GM19351 (cell line): ENCODE results near the gene MGAT5.

Experiments
- ATAC-seq: cut with Tn5 transposase; IDR thresholded peaks from one replicate; pipeline ENCODE4 v1.9.1; 2021; ENCODE audit warnings: mild to moderate bottlenecking, moderate library complexity; ENCODE audit not compliant: unreplicated experiment

MGAT5 gene, protein sequence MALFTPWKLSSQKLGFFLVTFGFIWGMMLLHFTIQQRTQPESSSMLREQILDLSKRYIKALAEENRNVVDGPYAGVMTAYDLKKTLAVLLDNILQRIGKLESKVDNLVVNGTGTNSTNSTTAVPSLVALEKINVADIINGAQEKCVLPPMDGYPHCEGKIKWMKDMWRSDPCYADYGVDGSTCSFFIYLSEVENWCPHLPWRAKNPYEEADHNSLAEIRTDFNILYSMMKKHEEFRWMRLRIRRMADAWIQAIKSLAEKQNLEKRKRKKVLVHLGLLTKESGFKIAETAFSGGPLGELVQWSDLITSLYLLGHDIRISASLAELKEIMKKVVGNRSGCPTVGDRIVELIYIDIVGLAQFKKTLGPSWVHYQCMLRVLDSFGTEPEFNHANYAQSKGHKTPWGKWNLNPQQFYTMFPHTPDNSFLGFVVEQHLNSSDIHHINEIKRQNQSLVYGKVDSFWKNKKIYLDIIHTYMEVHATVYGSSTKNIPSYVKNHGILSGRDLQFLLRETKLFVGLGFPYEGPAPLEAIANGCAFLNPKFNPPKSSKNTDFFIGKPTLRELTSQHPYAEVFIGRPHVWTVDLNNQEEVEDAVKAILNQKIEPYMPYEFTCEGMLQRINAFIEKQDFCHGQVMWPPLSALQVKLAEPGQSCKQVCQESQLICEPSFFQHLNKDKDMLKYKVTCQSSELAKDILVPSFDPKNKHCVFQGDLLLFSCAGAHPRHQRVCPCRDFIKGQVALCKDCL

GRCh38 chr2:134253804-134254203 lies at the start of gene MGAT5:
Gene MGAT5 (plus strand): TSS chr2:134254072. CDS start chr2:134254404, 332 bp downstream.
- ATAC-seq = peak; percentile 10

GRCh38 chr2:134205087-134205486 lies 48.8 kb upstream of the MGAT5 start:
- no peak for ATAC-seq

- peak; percentile 60 for ATAC-seq
Measured at GRCh38 chr2:134206031-134206430, 47.8 kb upstream of the MGAT5 start.

DNA sequence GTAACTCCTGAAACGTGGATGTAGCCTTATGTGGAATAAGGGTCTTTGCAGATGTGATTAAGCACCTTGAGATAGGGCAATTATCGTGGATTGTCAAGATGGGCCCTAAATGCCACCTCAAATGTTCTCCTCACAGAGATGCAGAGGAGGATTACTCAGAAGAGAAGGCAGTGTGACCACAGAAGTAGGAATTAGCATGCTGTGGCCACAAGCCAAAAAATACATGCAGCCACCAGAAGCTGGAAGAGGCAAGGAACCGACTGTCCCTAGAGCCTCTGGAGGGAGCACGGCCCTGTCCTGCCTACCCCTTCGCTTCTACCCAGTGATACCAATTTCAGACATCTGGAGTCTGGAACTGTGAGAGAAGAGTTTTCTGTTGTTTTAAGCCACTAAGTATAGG lies 47.3 kb upstream of the MGAT5 start:
- ATAC-seq = no peak

DNA sequence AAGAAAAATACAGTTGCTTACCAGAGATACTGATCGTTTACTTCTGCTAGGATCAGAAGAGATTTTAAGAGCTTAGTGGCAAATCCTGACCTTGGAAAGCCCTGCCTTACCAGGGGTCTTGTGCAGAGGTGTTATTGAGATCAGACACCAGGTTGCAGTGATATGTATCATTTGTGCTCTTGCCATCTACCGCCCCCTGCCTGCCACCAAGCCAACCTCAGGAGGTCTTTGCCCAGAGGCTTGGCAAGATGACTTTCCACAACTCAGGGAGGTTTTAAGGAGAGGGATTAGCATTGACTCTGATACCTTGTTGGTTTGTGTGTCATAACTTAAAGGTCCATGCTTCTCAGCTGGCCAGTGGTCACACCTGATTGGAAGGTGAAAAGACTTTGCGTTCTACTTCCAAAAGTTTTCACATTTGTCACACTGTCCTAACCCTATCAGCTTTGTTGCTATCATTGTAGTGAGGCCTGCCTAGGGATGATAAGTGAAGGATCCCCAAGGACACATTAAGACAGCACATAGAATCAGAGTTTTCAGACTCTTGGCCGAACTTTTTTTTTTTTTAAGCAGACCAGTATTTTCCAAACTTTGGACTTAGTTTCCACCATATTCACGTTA lies 46.2 kb upstream of the MGAT5 start:
- ATAC-seq = peak; percentile 78

DNA sequence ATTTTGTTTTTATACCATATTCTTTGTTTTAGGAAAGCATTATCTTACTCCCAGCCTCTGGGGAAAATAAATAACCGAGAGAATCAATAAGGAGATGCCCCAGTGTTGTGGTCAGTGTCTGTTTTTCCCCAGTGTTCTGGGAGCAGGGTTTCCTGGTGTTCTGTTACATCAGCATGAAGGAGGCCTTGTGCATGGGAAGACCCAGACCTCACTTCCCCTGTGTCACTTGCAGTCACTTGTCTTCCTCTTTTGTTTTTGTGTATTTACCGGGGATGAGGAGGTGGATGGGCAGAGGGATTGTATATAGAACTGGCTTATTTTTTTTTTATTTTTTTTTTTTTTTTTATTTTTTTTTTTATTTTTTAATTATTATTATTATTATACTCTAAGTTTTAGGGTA lies 45.0 kb upstream of the MGAT5 start:
- no peak for ATAC-seq

DNA sequence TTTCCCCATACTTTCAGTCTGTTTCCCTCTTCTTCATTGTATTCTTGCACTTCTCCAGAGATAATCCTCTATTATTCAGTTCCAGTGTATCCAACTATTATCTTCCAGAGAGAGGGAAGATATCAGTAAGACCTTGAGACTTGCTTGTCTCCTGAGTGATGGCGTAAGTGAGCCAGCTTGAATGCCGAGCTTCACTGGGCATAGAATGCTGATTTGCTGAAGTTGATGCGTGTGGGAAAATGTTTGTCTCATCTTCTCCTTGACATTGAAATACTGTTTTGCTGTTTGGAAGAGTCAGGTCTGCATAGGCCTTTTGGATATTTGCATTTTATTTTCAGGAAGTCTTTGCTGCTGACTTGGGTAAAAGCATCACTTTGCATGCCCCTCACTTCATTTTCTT lies 41.1 kb upstream of the MGAT5 start:
- no peak for ATAC-seq

DNA sequence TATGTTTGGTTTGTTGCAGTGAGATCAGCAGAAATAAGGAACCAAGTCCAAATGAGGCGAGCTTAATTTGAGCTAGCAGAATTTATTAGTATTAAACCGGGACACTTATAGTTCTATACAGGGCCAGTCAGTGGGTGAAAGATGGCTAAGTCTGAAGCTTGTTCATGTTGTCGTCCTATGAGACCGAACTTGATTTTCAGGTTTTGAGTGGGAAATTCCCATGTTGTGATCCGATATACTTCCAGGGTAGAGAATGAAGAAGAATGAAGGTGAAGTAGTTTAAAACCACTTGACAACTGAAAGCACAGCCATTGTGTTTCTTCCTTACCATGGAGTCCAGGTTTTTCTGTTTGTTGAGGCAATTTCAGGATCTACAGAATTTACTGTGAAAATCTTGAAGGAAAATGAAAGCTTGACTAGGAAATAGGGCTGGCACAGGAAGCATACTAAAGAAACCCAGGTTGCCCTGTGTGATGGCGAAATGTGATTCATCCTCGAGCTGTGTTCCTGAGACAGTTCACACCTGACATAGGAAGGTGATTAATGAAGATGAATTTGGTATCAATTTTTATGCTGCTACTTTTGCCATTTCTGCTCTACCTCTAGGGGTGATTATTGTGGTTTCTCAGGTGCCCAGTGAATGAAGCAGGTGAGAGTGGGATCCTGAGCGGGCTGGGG lies 37.6 kb upstream of the MGAT5 start:
- no peak for ATAC-seq

DNA sequence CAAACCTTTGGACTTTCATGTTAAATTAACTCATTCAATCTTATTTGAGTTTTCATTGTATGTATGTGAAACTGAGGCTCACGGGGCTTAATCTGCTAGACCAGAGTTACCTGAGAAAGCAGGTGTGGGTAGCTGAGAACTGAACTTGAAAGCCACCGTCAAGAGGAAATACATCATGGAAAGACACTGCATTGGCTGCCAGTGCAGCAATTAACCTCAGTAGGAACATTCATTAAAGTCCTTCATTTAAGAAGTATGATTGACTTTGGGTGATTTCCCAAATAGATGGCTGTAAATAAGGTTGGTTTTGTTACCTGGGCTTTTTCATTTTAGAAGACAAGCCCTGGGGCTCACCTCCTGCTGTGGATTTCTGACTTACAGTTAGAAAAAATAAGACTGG lies 36.5 kb upstream of the MGAT5 start:
- no peak for ATAC-seq

GRCh38 chr2:134217924-134218323 lies 35.9 kb upstream of the MGAT5 start:
- peak; percentile 79 for ATAC-seq

DNA sequence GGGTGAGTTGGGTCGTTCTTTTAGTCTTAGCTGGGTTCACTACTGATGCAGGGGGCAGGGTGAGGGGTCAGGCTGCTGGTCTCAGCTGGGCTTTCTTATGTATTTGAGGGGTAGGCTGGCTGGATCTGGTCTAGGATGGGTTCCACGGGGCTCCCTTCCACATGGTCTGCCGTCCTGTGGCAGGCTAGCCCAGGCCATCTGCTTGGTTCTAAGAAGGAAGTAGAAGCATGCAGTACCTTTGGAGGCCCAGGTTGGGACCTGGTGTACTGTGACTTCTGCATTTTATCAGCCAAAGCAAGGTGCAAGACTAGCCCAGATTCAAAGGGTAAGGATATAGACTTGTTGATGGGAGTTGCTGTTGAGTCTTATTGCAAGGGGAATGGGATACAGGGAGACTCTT lies 35.5 kb upstream of the MGAT5 start:
- ATAC-seq = peak; percentile 57

DNA sequence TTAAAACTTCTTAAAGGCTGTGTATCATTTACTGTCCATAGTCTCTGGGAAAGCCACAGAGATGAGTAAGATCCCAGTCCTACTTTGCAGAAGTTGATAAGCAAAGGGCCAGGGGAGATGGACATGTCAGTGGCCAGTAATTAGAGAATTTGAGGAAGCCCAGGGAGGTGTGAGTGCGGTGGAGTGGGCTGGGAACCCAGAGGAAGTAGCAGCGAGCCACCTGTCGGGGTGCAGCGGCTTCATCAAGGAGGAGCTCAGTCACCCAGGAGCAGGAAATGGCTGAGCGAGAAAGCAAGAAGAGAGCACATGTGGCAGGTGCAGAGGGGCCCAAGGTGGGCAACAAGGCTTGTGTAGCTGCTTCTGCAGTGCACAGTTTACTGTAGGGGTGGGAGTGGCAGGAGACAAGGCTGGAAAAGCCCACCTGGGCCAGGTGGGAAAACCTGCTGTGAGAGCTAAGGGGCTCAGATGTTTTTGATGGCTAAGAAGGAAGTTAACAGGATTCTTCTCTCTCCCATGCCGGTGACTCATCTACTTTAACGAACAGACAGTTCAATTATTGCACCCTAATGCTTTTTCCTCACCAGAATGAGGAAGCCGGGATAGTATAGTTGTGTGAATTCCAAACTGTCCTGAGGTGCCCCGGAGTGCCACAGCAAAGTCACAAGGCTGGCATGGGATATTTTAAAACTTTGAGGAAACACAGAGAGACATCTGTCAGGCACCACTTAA lies 34.8 kb upstream of the MGAT5 start:
- ATAC-seq = peak; percentile 51

DNA sequence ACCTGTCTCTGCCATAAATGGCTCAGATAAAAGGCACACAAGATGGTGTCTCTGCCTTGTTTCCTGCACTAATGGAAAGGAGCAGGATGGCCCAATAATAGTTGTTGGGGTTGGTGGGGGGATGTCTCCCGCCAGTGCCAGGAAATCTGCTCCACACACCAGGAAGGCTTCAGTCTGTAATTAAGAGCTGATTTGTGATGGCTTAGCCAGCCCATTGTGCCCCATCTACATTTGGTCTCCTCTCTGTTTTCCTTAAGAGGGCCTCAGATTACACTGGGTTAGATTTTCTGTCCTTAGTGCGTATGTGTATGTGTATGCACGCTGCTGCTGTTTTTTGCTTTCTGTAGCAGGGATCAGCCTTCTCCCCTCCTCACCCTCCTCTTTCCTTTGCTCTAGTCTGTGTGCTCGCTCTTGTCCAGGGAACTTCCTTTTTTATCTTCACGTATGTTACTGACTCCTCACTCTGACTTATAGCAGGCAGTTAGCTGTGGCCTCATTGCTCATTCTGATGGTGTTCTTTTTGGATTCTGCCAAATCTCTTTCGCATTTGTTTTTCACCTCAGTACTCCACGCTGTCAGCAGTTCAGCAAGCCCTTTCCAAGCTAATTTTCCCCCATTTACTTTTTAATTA lies 33.4 kb upstream of the MGAT5 start:
- no peak for ATAC-seq

DNA sequence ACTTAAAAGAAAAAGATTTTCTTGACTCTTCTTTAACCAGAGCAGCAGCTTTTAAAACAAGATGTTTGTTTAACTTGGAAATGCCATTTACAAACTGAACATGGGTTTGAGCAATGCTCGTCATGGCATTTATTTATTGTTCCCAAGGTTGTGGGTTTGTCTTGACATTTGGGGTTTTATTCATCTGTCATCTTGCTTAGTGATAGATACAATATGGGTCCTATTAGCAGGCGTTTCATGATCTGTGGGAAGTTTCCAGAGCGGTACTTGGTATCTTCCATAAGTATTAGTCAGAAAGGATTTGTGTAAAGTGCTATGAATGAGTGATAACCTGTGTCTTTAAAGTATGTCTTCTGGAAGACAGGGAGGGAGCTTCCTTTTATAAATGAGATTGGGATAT lies 29.9 kb upstream of the MGAT5 start:
- ATAC-seq = no peak

DNA sequence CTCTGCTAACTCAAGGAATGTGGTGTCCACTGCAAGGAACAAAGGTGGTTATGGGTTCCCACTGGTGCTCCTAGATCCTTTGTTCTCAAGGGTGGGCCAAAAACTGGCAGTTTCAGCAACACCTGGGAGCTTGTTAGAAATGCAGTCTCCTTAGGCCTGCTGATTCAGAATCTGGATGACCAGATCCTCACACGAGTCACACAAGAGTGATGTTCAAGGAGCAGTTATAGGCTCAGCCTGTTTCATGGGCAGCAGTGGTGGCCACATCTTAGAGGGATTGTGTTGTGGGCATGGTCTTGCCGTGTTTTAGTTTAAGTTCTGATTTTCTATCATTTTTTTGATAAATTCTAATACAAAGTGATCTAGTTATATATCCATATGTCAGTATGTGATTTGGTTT lies 28.7 kb upstream of the MGAT5 start:
- ATAC-seq = no peak

GRCh38 chr2:134225841-134226240 lies 28.0 kb upstream of the MGAT5 start:
- no peak for ATAC-seq

DNA sequence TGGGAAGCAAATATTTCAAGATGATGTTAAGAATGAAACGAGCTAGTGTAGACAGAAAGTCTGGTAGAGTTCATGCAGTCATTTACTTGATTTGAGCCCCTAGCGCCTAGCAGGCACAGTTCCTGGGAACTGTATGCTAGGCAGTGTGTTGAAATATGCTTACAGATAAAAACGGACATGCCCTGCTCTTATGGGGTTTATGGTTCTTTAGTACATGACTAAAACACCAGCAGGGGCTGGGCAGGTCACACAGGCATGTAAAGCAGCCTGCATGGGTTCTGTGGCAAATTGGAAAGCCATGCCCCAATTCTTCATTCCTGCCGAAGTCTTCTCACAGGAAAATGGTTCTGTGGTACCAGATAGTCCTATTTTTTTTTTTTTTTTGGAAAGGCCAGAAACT lies 27.3 kb upstream of the MGAT5 start:
- ATAC-seq = no peak

GRCh38 chr2:134227666-134228065 lies 26.2 kb upstream of the MGAT5 start:
- ATAC-seq = no peak

- no peak for ATAC-seq
Measured at GRCh38 chr2:134228493-134228903, 25.4 kb upstream of the MGAT5 start.

DNA sequence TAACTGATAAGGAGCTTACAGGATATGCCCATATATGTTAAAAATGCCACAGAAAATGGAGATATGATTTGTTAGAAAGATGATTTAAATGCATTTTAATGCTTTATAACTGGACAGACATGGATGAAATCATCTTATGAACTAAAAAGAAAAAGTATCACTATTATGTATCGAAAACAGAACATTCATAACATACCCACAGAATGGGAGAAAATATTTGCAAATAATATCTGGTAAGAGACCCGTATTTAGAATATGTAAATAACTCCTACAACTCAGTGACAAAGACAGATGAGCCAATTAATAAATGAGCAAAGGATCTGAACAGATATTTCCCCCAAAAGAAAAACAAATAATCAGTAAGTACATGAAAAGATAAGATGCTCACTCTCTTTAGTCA lies 24.3 kb upstream of the MGAT5 start:
- ATAC-seq = no peak
